ENCODE data around the gene SNED1.

GRCh38 chr2:240957656-240958365 lies 40.6 kb upstream of the SNED1 start:
- TF ChIP-seq CTCF (IDR thresholded peaks at IDR 0.05) (no peak), EP300 (IDR thresholded peaks at IDR 0.05) (no peak)

Measured in suprapubic skin (tissue), 3 donors.